Adrenal gland (tissue), 5 donors: ENCODE measurements around the gene TSPOAP1.

Experiments
- POLR2A ChIP-seq, 2 donors: fragments of 450-650 bp; IDR thresholded peaks; one replicate each; pipeline ENCODE4 v1.6.1; 2017; ENCODE audit warnings: antibody characterized with exemption in 2 of 2, mild to moderate bottlenecking in 2 of 2, moderate library complexity in 1 of 2
- TF ChIP-seq, protein P1 (sequence below), 6 experiments: fragments of 450-650 bp in 4 of 6; fragments of 200-600 bp in 2 of 6; sonication (generic) in 1 of 6; IDR thresholded peaks; 1 replicate in 5 of 6; 2 replicates in 1 of 6; pipeline versions ENCODE4 v1.5.1 to v1.8.0; 2016 to 2021; ENCODE audit warnings: antibody characterized with exemption in 6 of 6, mild to moderate bottlenecking in 2 of 6, moderate library complexity in 1 of 6
- donor health status: DM: no; HTN: no; CAD: no.

DNA sequence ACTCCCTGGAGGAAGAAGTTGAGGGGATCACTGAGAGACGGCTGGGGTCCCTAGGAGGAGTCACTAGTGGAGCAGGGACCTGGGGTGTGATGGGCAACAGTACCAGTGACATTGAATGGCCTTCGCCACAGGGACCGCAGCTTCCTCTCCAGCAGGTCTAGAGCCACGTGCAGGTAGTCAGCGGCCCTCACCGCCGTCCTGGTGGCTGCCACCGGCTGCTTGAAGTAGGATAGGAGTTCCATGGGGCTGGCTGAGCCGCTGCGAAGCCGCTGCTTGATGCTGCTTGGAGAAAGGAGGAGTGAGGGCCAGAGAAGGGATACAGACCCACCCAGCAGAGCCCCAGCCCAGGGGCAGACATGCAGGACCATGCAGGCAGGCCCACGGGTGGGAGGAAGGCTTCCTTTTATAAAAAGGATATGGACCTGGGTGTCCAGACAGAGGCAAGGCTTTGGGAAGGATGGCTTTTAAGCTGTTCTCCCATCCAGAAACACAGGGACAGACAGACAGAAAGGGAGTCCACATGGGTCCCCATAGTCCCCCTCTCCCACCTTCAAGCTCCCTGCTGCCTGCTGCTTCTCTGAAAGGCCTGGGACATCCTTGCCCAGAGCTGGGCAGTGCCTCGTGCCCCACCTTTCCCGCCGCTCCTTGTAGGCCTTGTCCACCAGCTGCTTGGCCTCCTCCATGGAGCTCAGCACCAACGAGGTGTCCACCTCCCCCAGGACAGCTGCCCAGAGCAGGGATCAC, 48.7 kb downstream of the TSPOAP1 start:
- TF ChIP-seq, protein P1, sequence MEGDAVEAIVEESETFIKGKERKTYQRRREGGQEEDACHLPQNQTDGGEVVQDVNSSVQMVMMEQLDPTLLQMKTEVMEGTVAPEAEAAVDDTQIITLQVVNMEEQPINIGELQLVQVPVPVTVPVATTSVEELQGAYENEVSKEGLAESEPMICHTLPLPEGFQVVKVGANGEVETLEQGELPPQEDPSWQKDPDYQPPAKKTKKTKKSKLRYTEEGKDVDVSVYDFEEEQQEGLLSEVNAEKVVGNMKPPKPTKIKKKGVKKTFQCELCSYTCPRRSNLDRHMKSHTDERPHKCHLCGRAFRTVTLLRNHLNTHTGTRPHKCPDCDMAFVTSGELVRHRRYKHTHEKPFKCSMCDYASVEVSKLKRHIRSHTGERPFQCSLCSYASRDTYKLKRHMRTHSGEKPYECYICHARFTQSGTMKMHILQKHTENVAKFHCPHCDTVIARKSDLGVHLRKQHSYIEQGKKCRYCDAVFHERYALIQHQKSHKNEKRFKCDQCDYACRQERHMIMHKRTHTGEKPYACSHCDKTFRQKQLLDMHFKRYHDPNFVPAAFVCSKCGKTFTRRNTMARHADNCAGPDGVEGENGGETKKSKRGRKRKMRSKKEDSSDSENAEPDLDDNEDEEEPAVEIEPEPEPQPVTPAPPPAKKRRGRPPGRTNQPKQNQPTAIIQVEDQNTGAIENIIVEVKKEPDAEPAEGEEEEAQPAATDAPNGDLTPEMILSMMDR (IDR thresholded peaks at IDR 0.05): no peak
- TF ChIP-seq POLR2A (IDR thresholded peaks at IDR 0.05): no peak
